ENCODE measurements around the gene EPB41L5. TPM values are rescaled to one million over a fixed set of nuclear protein-coding genes. Genes with fewer than 3 reads are reported as not detected.

The EPB41L5 gene
- total RNA-seq, 1 donor from 2014 or later, result 84.0 TPM

DNA sequence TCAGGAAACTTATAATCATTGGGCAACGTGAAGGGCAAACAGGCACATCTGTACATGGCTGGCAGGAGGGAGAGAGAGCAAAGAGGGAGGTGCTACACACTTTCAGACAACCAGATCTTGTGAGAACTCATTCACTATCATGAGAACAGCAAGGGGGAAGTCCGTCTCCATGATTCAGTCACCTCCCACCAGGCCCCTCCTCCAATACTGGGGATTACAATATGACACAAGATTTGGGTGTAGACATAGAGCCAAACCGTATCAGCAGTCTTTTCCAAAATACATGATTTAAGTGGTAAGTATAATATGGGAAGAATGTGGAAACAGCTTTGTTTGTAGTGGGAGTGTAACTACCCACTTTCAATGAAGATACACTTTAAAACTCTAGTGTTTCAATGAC is 65.0 kb downstream of the EPB41L5 start:
- Histone ChIP-seq H3K4me2 (no peak overlapping the region), H3F3A (ENCODE audit: low read depth) (no peaks in the 10 kb centered on the region), H2AFZ (replicated peaks) (no peak overlapping the region), H3K27ac (no peak overlapping the region), H3K9me3 (ENCODE audit: low read depth) (no peaks in the 10 kb centered on the region), H3K4me1 (no peaks in the 10 kb centered on the region), H3K79me2 (ENCODE audit: low read depth) (no peaks in the 10 kb centered on the region), H3K36me3 (peaks cover 13% of the 10 kb centered on the region), H3K9ac (no peak overlapping the region), H4K20me1 (ENCODE audit: low read depth) (no peaks in the 10 kb centered on the region), H3K4me3 (no peak overlapping the region), H3K27me3 (no peaks in the 10 kb centered on the region)
- H3K4me1 Mint-ChIP-seq, result no peaks in the 10 kb centered on the region
- no peak overlapping the region for H3K4me3 Mint-ChIP-seq
- H3K9me3 Mint-ChIP-seq, result peaks cover 8% of the 10 kb centered on the region
- H3K27ac Mint-ChIP-seq, result no peak overlapping the region
- no peak for DNase-seq (ENCODE audit: low spot score)
- TF ChIP-seq EZH2 (IDR thresholded peaks at IDR 0.05), result no peak
- TF ChIP-seq EZH2phosphoT487 (IDR thresholded peaks at IDR 0.05), result no peak
- TF ChIP-seq CTCF (IDR thresholded peaks at IDR 0.05), result no peak
- peaks cover 2% of the 10 kb centered on the region for H3K27me3 Mint-ChIP-seq (ENCODE audit: insufficient read depth, low read depth)
- H3K36me3 Mint-ChIP-seq, result peaks cover 45% of the 10 kb centered on the region

DNA sequence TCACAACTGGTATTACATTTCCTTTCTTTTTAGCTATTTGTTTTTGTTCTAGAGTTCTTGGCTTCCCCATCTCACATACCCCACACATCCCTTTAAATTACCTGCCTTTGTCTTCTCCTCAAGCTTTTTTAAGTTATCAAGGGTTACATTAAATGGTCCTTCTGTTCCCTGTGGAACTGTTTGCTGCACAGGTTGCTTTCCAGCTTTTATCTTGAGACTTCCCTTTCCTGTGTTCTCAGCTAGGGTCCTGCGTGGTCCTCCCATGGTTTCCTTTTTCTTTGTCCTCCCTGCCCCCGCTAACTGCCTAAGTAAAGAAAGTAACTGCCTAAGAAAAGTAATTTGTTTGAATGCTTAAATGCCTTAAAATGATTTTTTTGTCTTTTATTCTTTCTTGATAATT is 66.8 kb downstream of the EPB41L5 start:
- Histone ChIP-seq H3K79me2 (ENCODE audit: low read depth) (no peaks in the 10 kb centered on the region), H3K36me3 (peaks cover 13% of the 10 kb centered on the region), H3K4me1 (no peaks in the 10 kb centered on the region), H3K27me3 (no peaks in the 10 kb centered on the region), H3K9ac (no peak overlapping the region), H3F3A (ENCODE audit: low read depth) (no peaks in the 10 kb centered on the region), H3K4me2 (no peak overlapping the region), H3K4me3 (no peak overlapping the region), H4K20me1 (ENCODE audit: low read depth) (no peaks in the 10 kb centered on the region), H3K27ac (no peak overlapping the region), H3K9me3 (ENCODE audit: low read depth) (no peaks in the 10 kb centered on the region), H2AFZ (replicated peaks) (no peak overlapping the region)
- H3K27me3 Mint-ChIP-seq (ENCODE audit: insufficient read depth, low read depth), result peaks cover 2% of the 10 kb centered on the region
- no peak for DNase-seq (ENCODE audit: low spot score)
- H3K9me3 Mint-ChIP-seq, result peaks cover 11% of the 10 kb centered on the region
- H3K27ac Mint-ChIP-seq, result no peak overlapping the region
- H3K4me3 Mint-ChIP-seq, result no peak overlapping the region
- H3K4me1 Mint-ChIP-seq, result no peaks in the 10 kb centered on the region
- H3K36me3 Mint-ChIP-seq, result peaks cover 61% of the 10 kb centered on the region
- TF ChIP-seq CTCF (IDR thresholded peaks at IDR 0.05), result no peak
- no peak for TF ChIP-seq EZH2 (IDR thresholded peaks at IDR 0.05)
- TF ChIP-seq EZH2phosphoT487 (IDR thresholded peaks at IDR 0.05), result no peak

DNA sequence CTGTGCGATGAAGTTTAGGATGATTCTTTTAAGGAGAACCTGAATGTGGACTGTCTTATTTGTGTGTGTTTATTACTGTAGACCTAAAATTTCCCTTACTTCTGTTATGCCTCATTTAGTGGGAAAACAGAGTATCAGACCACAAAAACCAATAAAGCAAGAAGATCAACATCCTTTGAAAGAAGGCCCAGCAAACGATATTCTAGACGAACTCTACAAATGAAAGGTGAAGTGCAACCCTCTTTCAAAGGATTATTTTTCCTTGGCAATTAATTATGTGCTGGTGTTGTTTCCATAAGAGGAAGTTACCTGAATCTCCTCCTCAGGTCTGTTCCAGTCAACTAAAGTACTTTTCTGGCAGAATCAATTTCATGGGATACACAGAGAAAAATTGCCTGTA is 78.6 kb downstream of the EPB41L5 start:
- no peak overlapping the region for H3K4me3 ChIP-seq
- H3K79me2 ChIP-seq (ENCODE audit: low read depth), result no peaks in the 10 kb centered on the region
- Mint-ChIP-seq H3K4me1 (no peaks in the 10 kb centered on the region), H3K36me3 (peaks cover 24% of the 10 kb centered on the region), H3K27me3 (ENCODE audit: insufficient read depth, low read depth) (no peaks in the 10 kb centered on the region), H3K9me3 (no peaks in the 10 kb centered on the region), H3K27ac (no peak overlapping the region), H3K4me3 (no peak overlapping the region)
- no peaks in the 10 kb centered on the region for H3K27me3 ChIP-seq
- H3K9me3 ChIP-seq (ENCODE audit: low read depth), result no peaks in the 10 kb centered on the region
- H3K9ac ChIP-seq, result no peak overlapping the region
- no peaks in the 10 kb centered on the region for H3K4me1 ChIP-seq
- no peaks in the 10 kb centered on the region for H3F3A ChIP-seq (ENCODE audit: low read depth)
- H3K4me2 ChIP-seq, result no peak overlapping the region
- no peak for TF ChIP-seq EZH2phosphoT487 (IDR thresholded peaks at IDR 0.05)
- TF ChIP-seq EZH2 (IDR thresholded peaks at IDR 0.05), result no peak
- TF ChIP-seq CTCF (IDR thresholded peaks at IDR 0.05), result no peak
- no peak overlapping the region for H2AFZ ChIP-seq (replicated peaks)
- no peak for DNase-seq (ENCODE audit: low spot score)
- no peak overlapping the region for H3K27ac ChIP-seq
- no peaks in the 10 kb centered on the region for H4K20me1 ChIP-seq (ENCODE audit: low read depth)
- peaks cover 9% of the 10 kb centered on the region for H3K36me3 ChIP-seq
